Measurements from ENCODE around the gene CDH1.

DNA sequence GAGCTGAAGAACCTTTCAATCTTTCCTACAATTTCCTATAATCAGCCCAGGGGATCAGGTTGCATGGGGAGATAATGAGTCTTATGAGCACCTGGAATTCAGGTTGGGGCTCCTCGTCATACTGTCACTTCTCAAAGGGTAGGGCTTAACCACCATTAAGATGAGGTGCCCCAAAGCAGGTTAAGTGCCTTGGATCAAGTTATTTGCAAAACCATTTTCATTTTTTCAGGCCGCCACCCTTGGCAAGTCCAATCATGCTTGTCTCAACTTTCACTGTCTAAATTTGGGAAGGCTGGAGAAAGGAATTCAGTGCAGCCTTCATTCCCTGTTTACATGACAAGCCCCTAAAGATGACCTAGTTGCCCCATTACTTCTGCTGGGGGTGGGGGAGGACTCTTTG is 61.3 kb downstream of the CDH1 start:
- TF ChIP-seq CTCF (IDR thresholded peaks at IDR 0.05) (no peak), POLR2A (IDR thresholded peaks at IDR 0.05) (no peak)
